ENCODE results near the gene MACF1. TPM values are rescaled to one million over a fixed set of nuclear protein-coding genes. Genes with fewer than 3 reads are reported as not detected.

The MACF1 gene
- total RNA-seq, 1 donor from 2014 or later, result 584 TPM

DNA sequence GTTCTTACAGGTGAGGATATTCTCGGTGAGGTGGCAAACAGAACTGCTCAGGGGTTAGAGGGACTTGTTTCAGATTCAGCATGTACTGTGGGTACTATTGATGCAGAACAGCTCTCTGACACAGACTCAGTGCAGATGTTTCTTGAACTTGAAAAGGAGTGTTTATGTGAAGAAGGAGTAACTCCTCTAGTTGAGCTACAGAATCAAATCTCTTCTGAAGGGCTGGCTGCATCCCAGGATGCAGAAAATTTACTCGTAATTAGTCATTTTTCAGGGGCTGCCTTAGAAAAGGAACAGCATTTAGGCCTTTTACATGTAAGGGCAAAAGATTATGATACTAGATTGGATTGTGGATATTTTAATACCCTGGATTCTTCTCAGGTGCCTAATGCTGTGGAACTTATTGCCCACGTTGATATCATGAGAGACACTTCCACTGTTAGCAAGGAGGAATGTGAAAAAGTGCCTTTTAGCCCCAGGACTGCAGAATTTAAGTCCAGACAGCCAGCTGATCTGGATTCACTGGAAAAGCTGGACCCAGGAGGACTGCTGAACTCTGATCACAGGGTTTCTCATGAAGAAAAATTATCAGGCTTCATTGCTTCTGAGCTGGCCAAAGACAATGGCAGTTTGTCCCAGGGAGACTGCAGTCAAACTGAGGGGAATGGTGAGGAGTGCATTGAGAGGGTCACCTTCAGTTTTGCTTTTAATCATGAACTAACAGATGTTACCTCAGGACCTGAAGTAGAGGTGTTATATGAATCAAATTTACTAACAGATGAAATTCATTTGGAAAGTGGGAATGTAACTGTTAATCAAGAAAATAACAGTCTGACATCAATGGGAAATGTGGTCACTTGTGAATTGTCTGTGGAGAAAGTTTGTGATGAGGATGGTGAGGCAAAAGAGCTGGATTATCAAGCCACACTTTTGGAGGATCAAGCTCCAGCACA lies 207.3 kb downstream of the MACF1 start:
- no peak for DNase-seq (ENCODE audit: low read depth, low spot score)

DNA sequence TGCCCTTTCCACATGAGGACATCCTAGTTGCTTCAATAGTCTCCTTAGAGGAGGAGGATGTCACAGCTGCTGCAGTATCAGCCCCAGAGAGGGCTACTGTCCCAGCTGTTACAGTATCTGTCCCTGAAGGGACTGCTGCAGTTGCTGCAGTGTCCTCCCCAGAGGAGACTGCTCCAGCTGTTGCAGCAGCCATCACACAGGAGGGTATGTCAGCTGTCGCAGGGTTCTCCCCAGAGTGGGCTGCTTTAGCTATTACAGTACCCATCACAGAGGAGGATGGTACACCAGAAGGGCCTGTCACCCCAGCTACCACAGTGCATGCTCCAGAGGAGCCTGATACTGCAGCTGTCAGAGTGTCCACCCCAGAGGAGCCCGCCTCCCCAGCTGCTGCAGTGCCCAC lies 208.4 kb downstream of the MACF1 start:
- no peak for DNase-seq (ENCODE audit: low read depth, low spot score)

DNA sequence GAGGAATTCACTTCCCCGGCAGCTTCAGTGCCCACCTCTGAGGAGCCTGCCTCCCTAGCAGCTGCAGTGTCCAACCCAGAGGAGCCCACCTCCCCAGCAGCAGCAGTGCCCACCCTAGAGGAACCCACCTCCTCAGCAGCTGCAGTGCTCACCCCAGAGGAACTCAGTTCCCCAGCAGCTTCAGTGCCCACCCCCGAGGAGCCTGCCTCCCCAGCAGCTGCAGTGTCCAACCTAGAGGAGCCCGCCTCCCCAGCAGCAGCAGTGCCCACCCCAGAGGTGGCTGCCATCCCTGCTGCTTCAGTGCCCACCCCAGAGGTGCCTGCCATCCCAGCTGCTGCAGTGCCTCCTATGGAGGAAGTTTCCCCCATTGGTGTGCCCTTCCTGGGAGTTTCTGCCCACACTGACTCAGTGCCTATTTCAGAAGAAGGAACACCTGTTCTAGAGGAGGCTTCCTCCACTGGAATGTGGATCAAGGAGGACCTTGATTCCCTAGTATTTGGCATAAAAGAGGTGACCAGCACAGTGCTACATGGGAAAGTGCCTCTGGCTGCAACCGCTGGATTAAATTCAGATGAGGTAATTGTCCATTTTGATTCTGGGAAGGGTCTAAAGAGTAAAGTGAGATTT lies 209.5 kb downstream of the MACF1 start:
- DNase-seq (ENCODE audit: low read depth, low spot score), result no peak

DNA sequence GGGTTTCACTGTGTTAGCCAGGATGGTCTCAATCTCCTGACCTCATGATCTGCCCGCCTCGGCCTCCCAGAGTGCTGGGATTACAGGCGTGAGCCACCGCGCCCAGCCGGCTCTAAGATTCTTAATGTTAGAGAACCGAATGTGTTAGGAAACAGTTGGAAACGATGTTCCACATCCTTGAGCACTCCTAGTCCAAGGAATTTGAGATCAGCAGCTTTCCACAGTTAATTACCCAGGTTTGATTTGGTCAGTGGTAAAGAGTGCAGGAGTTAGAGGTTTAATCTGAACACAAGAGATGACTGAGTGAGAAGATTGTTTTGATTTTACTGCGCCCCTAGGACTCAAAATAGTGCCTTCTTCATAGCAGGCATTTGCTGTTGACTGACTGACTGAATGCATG lies 211.1 kb downstream of the MACF1 start:
- DNase-seq (ENCODE audit: low read depth, low spot score), result no peak

DNA sequence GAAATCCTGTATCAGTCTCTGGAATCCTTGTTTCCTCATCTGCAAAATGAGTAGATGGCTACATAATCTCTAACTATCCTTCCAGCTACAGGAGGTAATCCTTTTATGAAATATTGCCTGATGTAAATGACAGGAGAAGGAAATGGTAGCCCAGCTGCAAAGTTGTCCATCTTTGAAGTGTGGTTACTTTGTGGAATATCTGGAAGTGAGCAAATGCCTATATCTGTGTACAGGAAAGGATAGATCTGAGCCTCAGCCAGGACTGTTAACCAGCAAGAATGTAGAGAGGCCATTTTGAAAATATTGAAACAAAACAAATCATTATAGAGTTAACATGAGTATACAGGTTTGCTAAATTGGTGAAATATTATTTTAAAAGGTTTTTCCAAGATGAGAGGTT lies 212.1 kb downstream of the MACF1 start:
- no peak for DNase-seq (ENCODE audit: low read depth, low spot score)

DNA sequence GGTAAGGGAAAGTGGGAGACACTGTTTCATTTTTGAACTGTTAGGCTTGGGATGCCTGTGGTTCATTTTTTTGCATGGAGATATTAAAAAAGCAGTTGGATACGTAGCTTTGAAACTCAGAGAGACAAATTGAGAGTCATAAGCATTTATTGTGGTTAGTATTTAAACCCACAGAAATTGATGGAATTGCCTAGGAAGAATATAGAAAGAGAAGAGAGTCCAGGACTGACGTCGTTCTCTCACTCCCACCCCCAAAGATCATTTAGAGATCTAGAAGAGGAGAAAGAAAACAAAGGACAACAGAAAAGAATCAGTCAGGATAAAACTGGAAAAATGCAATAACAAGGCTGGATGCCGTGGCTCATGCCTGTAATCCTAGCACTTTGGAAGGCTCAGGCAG lies 213.7 kb downstream of the MACF1 start:
- DNase-seq (ENCODE audit: low read depth, low spot score), result no peak

DNA sequence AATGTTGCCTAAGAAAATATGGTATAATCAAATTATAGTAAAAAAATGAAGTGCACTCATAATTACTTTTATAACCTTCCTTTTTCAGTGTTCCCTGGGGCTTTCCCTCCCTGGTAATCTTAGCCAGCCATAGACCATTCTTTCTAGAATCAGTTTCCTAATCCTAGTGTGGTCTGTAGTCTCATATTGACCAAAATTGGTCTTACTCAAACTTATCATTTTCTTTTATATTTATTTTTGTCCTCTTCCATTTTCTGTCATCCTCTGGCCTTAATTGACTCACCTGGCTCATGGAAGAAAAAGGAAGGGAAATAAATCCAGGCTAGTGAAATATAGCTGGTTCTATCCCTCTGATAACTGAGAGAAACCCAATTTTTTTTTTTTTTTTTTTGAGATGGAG lies 216.0 kb downstream of the MACF1 start:
- no peak for DNase-seq (ENCODE audit: low read depth, low spot score)

DNA sequence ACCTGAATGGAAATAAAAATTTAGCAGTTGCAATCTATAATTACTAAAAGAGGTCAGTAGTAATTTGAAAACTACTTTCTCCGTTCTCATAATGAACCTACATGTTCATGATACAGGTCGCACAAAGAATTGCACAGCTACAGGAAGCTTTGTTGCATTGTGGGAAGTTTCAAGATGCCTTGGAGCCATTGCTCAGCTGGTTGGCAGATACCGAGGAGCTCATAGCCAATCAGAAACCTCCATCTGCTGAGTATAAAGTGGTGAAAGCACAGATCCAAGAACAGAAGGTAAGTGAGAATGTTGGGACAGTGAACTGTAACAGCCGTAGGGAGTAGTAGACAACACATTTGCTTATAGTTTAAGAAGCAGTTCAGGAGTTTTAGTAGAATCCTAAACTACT lies 218.1 kb downstream of the MACF1 start:
- no peak for DNase-seq (ENCODE audit: low read depth, low spot score)

DNA sequence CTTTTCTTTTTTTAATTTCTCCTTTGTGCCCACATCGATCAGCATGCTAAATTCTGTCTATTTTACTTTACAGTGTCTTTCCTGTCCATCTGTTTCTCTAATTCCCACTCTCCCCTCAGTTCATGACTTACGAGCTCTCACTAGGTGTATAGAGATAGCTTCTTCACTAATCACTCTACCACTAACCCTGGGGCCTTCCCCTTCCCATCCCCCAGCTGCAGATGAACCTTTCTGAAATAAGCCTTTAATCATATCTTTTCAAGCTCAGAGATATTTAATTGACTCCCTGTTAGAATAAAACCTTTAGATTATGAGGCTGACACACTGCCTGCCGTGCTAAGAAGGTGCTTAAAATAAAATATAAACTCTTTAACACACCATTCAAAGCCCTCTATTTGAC lies 220.7 kb downstream of the MACF1 start:
- DNase-seq (ENCODE audit: low read depth, low spot score), result no peak

DNA sequence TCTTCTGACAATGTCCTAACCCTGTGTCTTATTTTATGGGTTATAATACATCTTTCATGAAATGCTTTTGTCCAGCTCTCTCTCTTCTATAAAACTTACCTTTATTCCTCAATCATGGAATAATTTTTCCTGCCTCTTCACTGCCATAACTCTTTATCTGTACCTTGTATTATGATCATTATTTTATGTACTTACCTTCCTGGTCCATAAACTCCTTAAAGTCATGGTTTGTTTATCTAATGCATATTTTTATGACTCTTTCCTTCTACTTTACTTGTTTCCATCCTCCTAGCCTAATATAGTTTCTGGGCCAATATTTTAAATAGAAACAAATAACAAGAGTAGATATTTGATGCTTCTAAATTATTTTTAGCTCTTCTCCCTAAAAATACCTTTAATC lies 221.1 kb downstream of the MACF1 start:
- no peak for DNase-seq (ENCODE audit: low read depth, low spot score)

DNA sequence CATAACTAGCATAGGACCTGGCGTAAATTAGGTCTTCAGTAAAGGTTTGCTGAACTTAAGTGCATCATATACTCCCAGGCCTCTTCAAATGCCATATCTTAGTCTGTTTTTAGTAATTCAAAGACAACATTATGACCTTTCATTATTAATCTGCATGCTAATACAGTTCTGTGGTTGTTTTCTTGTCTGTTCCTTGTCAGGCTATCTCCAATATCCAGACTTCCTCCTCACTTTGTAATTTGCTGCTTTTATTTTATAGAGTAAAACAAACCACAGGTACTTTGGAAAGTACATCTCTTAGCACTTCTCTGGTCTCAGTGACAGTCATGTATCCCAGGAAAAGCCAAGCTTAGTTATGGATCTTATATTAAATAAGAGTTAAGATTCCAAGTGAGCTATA lies 221.9 kb downstream of the MACF1 start:
- no peak for DNase-seq (ENCODE audit: low read depth, low spot score)

DNA sequence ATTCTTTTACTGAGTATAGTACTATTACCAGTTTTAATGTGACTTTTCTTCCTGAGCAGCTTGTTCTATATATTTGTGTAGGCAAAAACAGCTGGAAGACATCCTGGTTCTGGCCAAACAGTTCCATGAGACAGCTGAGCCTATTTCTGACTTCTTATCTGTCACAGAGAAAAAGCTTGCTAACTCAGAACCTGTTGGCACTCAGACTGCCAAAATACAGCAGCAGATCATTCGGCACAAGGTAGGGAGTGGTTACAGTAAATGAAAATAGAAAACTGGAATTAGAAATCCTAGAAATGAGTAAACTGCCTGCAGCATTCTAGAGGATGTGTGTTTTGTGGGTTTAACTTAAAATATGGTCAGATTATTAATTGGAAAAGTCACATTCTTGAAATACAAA lies 222.9 kb downstream of the MACF1 start:
- no peak for DNase-seq (ENCODE audit: low read depth, low spot score)

DNA sequence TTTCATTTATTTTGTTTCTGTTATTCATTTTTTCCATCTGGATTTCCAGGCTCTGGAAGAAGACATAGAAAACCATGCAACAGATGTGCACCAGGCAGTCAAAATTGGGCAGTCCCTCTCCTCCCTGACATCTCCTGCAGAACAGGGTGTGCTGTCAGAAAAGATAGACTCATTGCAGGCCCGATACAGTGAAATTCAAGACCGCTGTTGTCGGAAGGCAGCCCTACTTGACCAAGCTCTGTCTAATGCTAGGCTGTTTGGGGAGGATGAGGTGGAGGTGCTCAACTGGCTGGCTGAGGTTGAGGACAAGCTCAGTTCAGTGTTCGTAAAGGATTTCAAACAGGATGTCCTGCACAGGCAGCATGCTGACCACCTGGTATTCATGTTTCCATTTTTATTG lies 223.4 kb downstream of the MACF1 start:
- no peak for DNase-seq (ENCODE audit: low read depth, low spot score)

DNA sequence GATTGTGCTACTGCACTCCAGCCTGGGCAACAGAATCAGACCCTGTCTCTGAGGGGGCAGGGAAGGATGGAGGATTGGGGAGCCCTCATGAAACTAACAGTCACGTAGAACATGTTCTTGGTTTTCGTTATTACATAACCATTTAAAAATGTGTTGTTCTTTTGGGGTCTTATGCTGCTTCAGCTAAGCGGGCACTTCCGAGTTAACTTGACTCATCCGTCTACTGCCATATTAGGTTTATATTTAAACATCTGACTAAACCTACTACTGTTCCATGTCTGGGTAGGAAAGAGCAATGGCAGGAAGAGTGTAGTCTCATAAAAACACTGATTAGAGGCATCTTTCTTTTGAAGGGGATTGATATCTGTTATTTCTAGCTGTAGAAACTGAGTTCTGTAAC lies 227.4 kb downstream of the MACF1 start:
- no peak for DNase-seq (ENCODE audit: low read depth, low spot score)

DNA sequence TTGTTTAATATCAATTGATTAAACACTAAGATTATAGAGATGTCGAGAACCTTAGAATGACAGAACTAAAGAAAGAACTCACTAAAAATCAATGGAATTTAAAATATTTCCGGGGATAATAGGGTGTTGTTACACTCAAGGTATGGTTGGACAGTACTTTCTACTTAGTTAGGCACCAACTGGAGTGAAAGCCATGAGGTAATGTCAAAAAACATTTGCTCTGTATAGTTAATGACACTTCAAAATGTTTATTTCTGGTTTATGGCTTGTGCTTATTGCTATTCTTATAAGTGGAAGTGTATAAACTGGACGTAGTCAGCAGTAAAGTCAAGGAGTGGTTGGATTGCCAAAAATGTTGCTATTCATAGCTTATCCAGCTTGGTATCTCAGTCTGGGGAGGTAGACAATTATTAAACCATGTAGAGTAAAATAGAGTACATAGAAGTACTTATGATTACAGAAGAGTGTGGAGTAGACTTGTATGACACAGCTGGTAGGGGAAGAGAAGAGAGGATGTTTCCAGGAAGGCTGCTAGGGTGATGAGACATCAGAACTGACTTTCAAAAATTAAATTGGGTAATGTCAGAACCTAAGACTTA lies 230.4 kb downstream of the MACF1 start:
- DNase-seq (ENCODE audit: low read depth, low spot score), result no peak

DNA sequence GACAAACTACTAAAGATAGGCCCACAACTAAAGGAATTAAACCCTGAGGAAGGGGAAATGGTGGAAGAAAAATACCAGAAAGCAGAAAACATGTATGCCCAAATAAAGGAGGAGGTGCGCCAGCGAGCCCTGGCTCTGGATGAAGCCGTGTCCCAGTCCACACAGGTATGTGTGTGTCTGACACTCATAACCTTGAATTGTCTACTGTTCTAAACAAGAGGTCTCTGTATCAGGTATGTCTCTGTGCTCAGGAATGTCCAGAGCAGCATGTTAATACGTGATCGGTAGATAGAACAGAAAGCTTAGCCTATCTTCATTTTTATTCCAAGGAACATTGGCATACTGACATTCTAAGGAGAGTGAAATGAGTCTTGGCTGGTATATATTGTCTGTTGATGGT lies 231.1 kb downstream of the MACF1 start:
- DNase-seq (ENCODE audit: low read depth, low spot score), result no peak

DNA sequence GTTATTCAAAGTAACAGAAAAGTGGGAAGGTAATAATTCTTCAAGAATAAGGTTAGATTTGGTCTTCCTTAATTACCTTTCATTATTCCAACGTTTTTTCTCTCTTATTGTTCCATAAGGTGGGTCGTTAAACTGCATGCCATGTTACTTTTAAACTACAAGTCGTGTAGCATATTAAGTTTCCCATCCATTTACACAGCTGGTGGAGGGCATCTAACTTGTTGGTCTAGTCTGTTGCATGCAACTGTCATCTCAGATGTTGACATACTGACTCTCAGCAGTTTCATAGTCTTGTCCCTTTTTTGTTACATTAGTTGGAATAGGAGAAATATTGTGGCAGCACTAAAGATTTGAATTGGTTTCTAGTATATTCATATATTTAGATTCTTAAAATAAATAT lies 232.3 kb downstream of the MACF1 start:
- DNase-seq (ENCODE audit: low read depth, low spot score), result no peak

DNA sequence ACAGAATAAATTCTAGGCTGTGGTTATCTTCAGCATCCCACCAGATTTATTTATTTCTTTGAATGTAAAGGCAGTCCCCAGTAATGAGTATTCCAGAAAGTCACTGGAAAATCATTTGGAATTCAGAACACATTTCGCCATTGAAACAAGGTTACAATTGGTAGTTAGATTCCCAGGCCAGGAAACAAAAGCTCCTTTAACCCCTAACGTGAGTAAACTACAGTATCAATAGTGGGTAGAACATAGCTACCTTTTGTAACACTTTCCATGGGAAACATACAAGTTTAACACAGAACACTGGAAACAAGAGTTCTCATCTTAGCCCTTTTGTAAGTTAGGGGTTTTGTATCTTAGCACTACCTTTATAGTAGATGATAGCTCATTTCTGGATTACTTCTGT lies 233.5 kb downstream of the MACF1 start:
- no peak for DNase-seq (ENCODE audit: low read depth, low spot score)

DNA sequence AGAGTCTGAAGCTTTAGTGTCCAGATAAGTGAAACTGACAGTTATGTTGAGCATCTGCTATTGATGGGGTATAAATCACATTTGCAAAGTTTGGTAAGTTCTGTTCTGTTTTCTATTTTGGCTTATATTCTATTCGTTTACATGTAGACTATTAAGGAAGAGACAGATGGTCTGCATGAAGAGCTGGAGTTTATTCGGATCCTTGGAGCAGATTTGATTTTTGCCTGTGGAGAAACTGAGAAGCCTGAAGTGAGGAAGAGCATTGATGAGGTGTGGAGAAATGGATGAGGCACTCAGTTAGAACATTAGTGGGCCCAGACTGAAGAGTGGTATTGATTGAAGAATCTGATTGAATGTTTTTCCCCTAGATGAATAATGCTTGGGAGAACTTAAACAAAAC lies 236.4 kb downstream of the MACF1 start:
- no peak for DNase-seq (ENCODE audit: low read depth, low spot score)

DNA sequence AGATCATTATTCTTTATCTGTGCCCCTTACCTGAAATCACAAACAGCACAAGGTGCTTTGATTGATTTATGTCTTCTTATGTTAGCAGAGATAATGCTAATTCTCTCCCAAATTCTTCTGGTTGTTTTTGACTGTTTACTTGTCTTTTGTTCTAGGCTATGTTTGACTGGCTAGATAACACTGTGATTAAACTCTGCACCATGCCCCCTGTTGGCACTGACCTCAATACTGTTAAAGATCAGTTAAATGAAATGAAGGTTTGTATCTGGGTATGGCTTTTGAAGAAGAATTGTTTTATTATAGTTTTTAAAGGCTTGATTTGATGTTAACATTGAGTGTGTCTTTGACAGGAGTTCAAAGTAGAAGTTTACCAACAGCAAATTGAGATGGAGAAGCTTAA lies 237.3 kb downstream of the MACF1 start:
- no peak for DNase-seq (ENCODE audit: low read depth, low spot score)

DNA sequence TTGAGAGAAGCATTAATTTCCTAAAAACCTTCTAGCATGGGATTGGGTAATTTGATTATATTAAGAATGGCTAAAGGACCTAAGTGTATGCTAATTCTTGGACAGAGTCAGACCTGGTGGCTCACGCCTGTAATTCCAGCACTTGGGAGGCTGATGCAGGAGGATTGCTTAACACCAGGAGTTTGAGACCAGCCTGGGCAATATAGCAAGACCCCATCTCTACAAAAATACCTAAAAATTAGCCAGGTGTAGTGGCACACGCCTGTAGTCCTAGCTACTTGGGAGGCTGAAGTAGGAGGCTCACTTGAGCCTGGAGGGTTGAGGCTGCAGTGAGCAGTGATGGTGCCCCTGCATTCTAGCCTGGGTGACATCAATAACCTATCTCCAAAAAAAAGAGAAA lies 241.1 kb downstream of the MACF1 start:
- DNase-seq (ENCODE audit: low read depth, low spot score), result no peak

DNA sequence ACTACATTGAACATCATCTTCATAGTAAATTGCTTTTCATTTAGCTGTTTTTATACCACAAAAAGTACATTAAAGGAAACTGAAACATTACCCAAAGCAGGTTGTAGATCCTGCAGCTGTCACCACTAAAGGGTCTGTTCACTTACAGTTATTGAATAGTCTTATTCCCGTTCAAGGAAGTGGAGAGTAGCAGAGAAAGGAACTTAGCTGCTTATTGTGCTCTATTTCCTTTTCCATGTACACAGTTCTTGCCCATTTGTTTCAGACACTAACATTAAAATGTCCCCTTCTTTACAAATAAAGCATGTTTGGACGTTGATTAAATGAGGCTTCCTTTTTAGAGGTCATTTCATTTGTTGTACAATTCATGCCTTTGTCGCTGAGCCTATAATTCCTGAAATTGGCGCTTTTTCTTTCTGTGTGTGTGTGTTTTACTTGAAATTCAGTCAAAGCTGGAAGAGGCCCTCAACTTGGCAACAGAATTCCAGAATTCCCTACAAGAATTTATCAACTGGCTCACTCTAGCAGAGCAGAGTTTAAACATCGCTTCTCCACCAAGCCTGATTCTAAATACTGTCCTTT lies 242.6 kb downstream of the MACF1 start:
- no peak for DNase-seq (ENCODE audit: low read depth, low spot score)

Measured in pulmonary artery endothelial cell (primary cell).